Stromal cell of bone marrow (primary cell): ENCODE data around the gene HOXC13.

Experiments used
- DNase-seq: peaks from one replicate; pipeline ENCODE4 v3.0.0-alpha.2; 2012; ENCODE audit warnings: low read depth

HOXC13 gene

GRCh38 chr12:53939141-53940108, 794 bp downstream of the HOXC13 start:
- peak; percentile 9 for DNase-seq

- DNase-seq, result no peak
Observed at GRCh38 chr12:53940443-53941014, 1.9 kb downstream of the HOXC13 start.

GRCh38 chr12:53941187-53941586, 2.6 kb downstream of the HOXC13 start:
- DNase-seq, result no peak

GRCh38 chr12:53941750-53942149, 3.1 kb downstream of the HOXC13 start:
- no peak for DNase-seq

GRCh38 chr12:53942467-53942997, 3.9 kb downstream of the HOXC13 start:
- DNase-seq, result no peak

- DNase-seq, result no peak
Observed at GRCh38 chr12:53944209-53944608, 5.6 kb downstream of the HOXC13 start.

GRCh38 chr12:53944907-53945847, 6.5 kb downstream of the HOXC13 start:
- no peak for DNase-seq

- DNase-seq, result no peak
Observed at GRCh38 chr12:53947743-53948142, 9.1 kb downstream of the HOXC13 start.

- no peak for DNase-seq
Observed at GRCh38 chr12:53948650-53949593, 10.3 kb downstream of the HOXC13 start.

GRCh38 chr12:53949631-53950436, 11.2 kb downstream of the HOXC13 start:
- DNase-seq, result no peak

GRCh38 chr12:53950437-53950773, 11.8 kb downstream of the HOXC13 start:
- DNase-seq, result no peak

GRCh38 chr12:53950789-53951576, 12.4 kb downstream of the HOXC13 start:
- DNase-seq, result no peak

- no peak for DNase-seq
Observed at GRCh38 chr12:53951577-53952334, 13.1 kb downstream of the HOXC13 start.

GRCh38 chr12:53952335-53952694, 13.7 kb downstream of the HOXC13 start:
- no peak for DNase-seq

- DNase-seq, result no peak
Observed at GRCh38 chr12:53952871-53953734, 14.5 kb downstream of the HOXC13 start.

GRCh38 chr12:53953831-53954693, 15.4 kb downstream of the HOXC13 start:
- DNase-seq, result no peak

GRCh38 chr12:53954694-53955035, 16.0 kb downstream of the HOXC13 start, which contains the start of gene HOXC12:
Gene HOXC12 (plus strand): TSS chr12:53954903. CDS start chr12:53954930, 27 bp downstream.
- no peak for DNase-seq
